Measurements from ENCODE around the gene GNAZ. TPM values are rescaled to one million over a fixed set of nuclear protein-coding genes. Genes with fewer than 3 reads are reported as not detected.

The GNAZ gene
- polyA plus RNA-seq, 1 donor (not counting 4 experiments of a cell fraction or from before 2014, with no cell fraction given), result 0.03 TPM

- H3K4me3 ChIP-seq (ENCODE audit: control insufficient read depth in 2 of 3, extremely low read depth in 1 of 3, insufficient read depth in 2 of 3, low read depth in 1 of 3, low read length in 3 of 3), result no peak overlapping the region
- dilution Hi-C loops (cut with MboI; ENCODE audit: extremely low pct_ligation_motif_present, low sequenced_read_pairs), result no loop called here
- no peaks in the 10 kb centered on the region for H4K20me1 ChIP-seq (ENCODE audit: control insufficient read depth, extremely low read depth, insufficient read depth, low read length)
- H3K9me1 ChIP-seq (ENCODE audit: control insufficient read depth, extremely low read depth, insufficient read depth, low read length), result no peaks in the 10 kb centered on the region
- no peak overlapping the region for H3K4me2 ChIP-seq (ENCODE audit: control insufficient read depth, extremely low read depth, insufficient read depth, low read depth, low read length)
- FAIRE-seq, result no peak
- H3K9ac ChIP-seq (ENCODE audit: control insufficient read depth, extremely low read depth, insufficient read depth, low read length), result no peak overlapping the region
- H3K27ac ChIP-seq (ENCODE audit: control insufficient read depth, insufficient read depth, low read length), result no peak overlapping the region
- no peaks in the 10 kb centered on the region for H3K79me2 ChIP-seq (ENCODE audit: control insufficient read depth, insufficient read depth, low read length)
- no peak overlapping the region for H2AFZ ChIP-seq (ENCODE audit: control insufficient read depth, low read length)
- H3K36me3 ChIP-seq (ENCODE audit: control insufficient read depth in 2 of 2, extremely low read depth in 1 of 2, insufficient read depth in 2 of 2, low read length in 2 of 2), result no peaks in the 10 kb centered on the region
- H3K27me3 ChIP-seq (ENCODE audit: control insufficient read depth, extremely low read depth, insufficient read depth, low read length), result no peaks in the 10 kb centered on the region
- no peak for DNase-seq (ENCODE audit: low read depth, low spot score)
- TF ChIP-seq EZH2 (IDR thresholded peaks at IDR 0.05; ENCODE audit: low read length) (no peak), CTCF (optimal IDR thresholded peaks at IDR 0.05 in 1 of 3, IDR thresholded peaks at IDR 0.05 in 1 of 3, conservative IDR thresholded peaks at IDR 0.05 in 1 of 3; ENCODE audit: extremely low read depth in 1 of 3, insufficient read depth in 2 of 3, low read length in 3 of 3) (no peak)
- no peaks in the 10 kb centered on the region for H3K4me1 ChIP-seq (ENCODE audit: control insufficient read depth, extremely low read depth, insufficient read depth, low read length)
- H3K9me3 ChIP-seq (ENCODE audit: control insufficient read depth, low read depth, low read length), result no peaks in the 10 kb centered on the region
Observed at GRCh38 chr22:23098718-23099530, 28.6 kb downstream of the GNAZ start.

- H3K9ac ChIP-seq (ENCODE audit: control insufficient read depth, extremely low read depth, insufficient read depth, low read length), result no peak overlapping the region
- TF ChIP-seq EZH2 (IDR thresholded peaks at IDR 0.05; ENCODE audit: low read length), result no peak
- no peak for TF ChIP-seq CTCF (optimal IDR thresholded peaks at IDR 0.05 in 1 of 3, IDR thresholded peaks at IDR 0.05 in 1 of 3, conservative IDR thresholded peaks at IDR 0.05 in 1 of 3; ENCODE audit: extremely low read depth in 1 of 3, insufficient read depth in 2 of 3, low read length in 3 of 3)
- H3K36me3 ChIP-seq (ENCODE audit: control insufficient read depth in 2 of 2, extremely low read depth in 1 of 2, insufficient read depth in 2 of 2, low read length in 2 of 2), result no peaks in the 10 kb centered on the region
- DNase-seq (ENCODE audit: low read depth, low spot score), result no peak
- H4K20me1 ChIP-seq (ENCODE audit: control insufficient read depth, extremely low read depth, insufficient read depth, low read length), result no peaks in the 10 kb centered on the region
- no peak overlapping the region for H3K27ac ChIP-seq (ENCODE audit: control insufficient read depth, insufficient read depth, low read length)
- no peak overlapping the region for H3K4me2 ChIP-seq (ENCODE audit: control insufficient read depth, extremely low read depth, insufficient read depth, low read depth, low read length)
- no peaks in the 10 kb centered on the region for H3K79me2 ChIP-seq (ENCODE audit: control insufficient read depth, insufficient read depth, low read length)
- H2AFZ ChIP-seq (ENCODE audit: control insufficient read depth, low read length), result no peak overlapping the region
- H3K9me1 ChIP-seq (ENCODE audit: control insufficient read depth, extremely low read depth, insufficient read depth, low read length), result no peaks in the 10 kb centered on the region
- H3K4me1 ChIP-seq (ENCODE audit: control insufficient read depth, extremely low read depth, insufficient read depth, low read length), result no peaks in the 10 kb centered on the region
- dilution Hi-C loops (cut with MboI; ENCODE audit: extremely low pct_ligation_motif_present, low sequenced_read_pairs), result no loop called here
- H3K4me3 ChIP-seq (ENCODE audit: control insufficient read depth in 2 of 3, extremely low read depth in 1 of 3, insufficient read depth in 2 of 3, low read depth in 1 of 3, low read length in 3 of 3), result no peak overlapping the region
- H3K9me3 ChIP-seq (ENCODE audit: control insufficient read depth, low read depth, low read length), result no peaks in the 10 kb centered on the region
- FAIRE-seq, result no peak
- no peaks in the 10 kb centered on the region for H3K27me3 ChIP-seq (ENCODE audit: control insufficient read depth, extremely low read depth, insufficient read depth, low read length)
Observed at GRCh38 chr22:23099531-23099804, 29.1 kb downstream of the GNAZ start.

Measured in keratinocyte (primary cell).